ENCODE results near the gene PMCH. TPM values are rescaled to one million over a fixed set of nuclear protein-coding genes. Genes with fewer than 3 reads are reported as not detected.

The PMCH gene
- total RNA-seq, 1 donor from 2014 or later: not detected

DNA sequence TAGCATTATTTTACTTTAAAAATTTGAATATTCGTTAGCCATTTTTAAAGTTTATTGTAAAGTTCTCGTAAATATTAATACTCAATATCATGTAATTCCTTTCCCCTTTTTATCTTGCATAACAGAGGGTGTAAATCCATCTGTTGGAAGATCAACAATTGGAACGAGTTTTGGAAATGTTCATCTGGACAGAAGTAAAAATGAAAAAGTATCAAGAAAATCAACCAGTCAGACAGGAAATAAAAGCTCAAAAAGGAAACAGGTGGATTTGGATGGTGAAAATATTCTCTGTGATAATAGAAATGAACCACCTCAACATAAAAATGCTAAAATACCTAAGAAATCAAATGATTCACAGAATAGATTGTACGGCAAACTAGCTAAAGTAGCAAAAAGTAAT lies 1.8 kb downstream of the PMCH start:
- no peak overlapping the region for H3K4me3 ChIP-seq
- intact Hi-C loops (cut with DNase I): no loop called here
- no peaks in the 10 kb centered on the region for H3K4me1 ChIP-seq
- H3K36me3 ChIP-seq: no peaks in the 10 kb centered on the region
- H3K27me3 ChIP-seq (ENCODE audit: low read depth): no peaks in the 10 kb centered on the region
- TF ChIP-seq CTCF (IDR thresholded peaks at IDR 0.05): no peak
- H3K9me3 ChIP-seq: no peaks in the 10 kb centered on the region
- no peak overlapping the region for H3K27ac ChIP-seq
- DNase-seq (no peak), ATAC-seq (no peak)

DNA sequence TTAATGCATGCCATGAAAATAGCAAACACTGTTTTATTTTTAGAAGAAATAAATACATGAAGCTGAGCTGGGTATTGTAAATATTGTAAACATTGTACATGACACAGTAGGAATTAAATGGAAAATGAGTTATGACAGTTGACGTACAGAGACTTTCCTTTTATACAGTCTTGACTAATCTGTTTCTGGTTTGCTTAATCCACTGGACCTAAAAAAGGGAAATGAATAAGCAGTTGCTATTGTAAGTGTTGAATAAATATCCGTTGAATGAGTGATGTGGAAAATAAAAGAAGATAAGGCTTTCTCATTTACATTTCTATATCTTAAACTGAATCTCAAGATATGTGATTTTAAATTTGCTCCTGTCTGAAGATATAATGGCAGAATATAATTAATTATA lies 15.0 kb downstream of the PMCH start:
- ATAC-seq (no peak), DNase-seq (no peak)
- Histone ChIP-seq H3K4me1 (no peaks in the 10 kb centered on the region), H3K27me3 (ENCODE audit: low read depth) (no peaks in the 10 kb centered on the region), H3K36me3 (no peaks in the 10 kb centered on the region), H3K4me3 (no peak overlapping the region), H3K27ac (no peak overlapping the region), H3K9me3 (no peaks in the 10 kb centered on the region)
- TF ChIP-seq CTCF (IDR thresholded peaks at IDR 0.05): no peak
- intact Hi-C loops (cut with DNase I): no loop called here

- H3K36me3 ChIP-seq: no peaks in the 10 kb centered on the region
- intact Hi-C loops (cut with DNase I): no loop called here
- H3K27ac ChIP-seq: no peak overlapping the region
- H3K4me1 ChIP-seq: no peaks in the 10 kb centered on the region
- no peak for TF ChIP-seq CTCF (IDR thresholded peaks at IDR 0.05)
- ATAC-seq (no peak), DNase-seq (no peak)
- no peaks in the 10 kb centered on the region for H3K9me3 ChIP-seq
- H3K27me3 ChIP-seq (ENCODE audit: low read depth): no peaks in the 10 kb centered on the region
- H3K4me3 ChIP-seq: no peak overlapping the region
These were observed 22.9 kb downstream of the PMCH start for GRCh38 chr12:102174761-102175160.

- DNase-seq (no peak), ATAC-seq (no peak)
- no peak for TF ChIP-seq CTCF (IDR thresholded peaks at IDR 0.05)
- Histone ChIP-seq H3K27me3 (ENCODE audit: low read depth) (no peaks in the 10 kb centered on the region), H3K9me3 (no peaks in the 10 kb centered on the region), H3K27ac (no peak overlapping the region), H3K4me1 (no peaks in the 10 kb centered on the region), H3K36me3 (no peaks in the 10 kb centered on the region), H3K4me3 (no peak overlapping the region)
- intact Hi-C loops (cut with DNase I): no loop called here
These were observed 23.5 kb downstream of the PMCH start for GRCh38 chr12:102174117-102174516.

DNA sequence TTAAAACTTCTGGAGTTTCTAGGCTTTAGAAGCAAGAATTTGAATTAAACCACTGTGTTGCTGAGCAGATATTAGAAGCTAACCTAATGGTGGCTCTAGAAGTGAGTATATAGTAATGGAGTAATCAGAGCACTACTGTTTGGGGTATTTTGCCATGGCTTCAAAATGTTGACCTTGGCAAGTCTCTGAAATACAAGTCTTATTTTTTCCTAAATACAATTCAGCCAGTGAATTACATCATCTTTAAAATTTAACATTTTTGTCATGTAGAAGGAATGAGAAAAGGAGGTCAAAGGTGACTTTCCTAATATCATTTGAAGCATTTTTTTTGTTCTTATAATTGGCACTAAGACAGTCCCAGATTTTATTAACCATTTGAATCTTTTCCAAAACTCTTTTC lies 25.2 kb downstream of the PMCH start:
- no peaks in the 10 kb centered on the region for H3K9me3 ChIP-seq
- intact Hi-C loops (cut with DNase I): no loop called here
- H3K36me3 ChIP-seq: no peaks in the 10 kb centered on the region
- no peaks in the 10 kb centered on the region for H3K27me3 ChIP-seq (ENCODE audit: low read depth)
- no peak for DNase-seq
- no peak for TF ChIP-seq CTCF (IDR thresholded peaks at IDR 0.05)
- no peak overlapping the region for H3K27ac ChIP-seq
- H3K4me1 ChIP-seq: no peaks in the 10 kb centered on the region
- no peak overlapping the region for H3K4me3 ChIP-seq
- ATAC-seq: no peak

DNA sequence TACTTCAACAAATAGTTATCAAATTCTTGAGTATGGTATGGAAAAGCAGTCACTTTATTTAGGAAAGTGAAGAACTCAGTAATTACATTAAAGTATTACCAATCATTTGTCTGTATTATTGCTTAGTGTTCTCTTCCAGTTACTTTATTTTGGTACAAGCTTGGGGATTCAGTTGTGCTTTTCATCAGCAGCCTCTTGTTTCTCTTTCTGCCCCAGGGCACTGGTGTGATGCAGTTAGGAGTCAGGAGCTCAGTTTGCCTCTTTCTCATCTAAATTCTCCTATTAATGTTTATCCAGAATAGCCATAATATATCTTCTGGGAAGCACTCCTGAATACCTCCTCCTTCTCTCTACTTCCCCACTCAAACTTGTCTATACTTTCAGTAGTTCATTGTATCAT lies 25.7 kb downstream of the PMCH start:
- no peak for TF ChIP-seq CTCF (IDR thresholded peaks at IDR 0.05)
- H3K9me3 ChIP-seq: no peaks in the 10 kb centered on the region
- H3K4me1 ChIP-seq: no peaks in the 10 kb centered on the region
- DNase-seq: no peak
- no peak overlapping the region for H3K4me3 ChIP-seq
- no peaks in the 10 kb centered on the region for H3K27me3 ChIP-seq (ENCODE audit: low read depth)
- no peak overlapping the region for H3K27ac ChIP-seq
- no peaks in the 10 kb centered on the region for H3K36me3 ChIP-seq
- no peak for ATAC-seq
- intact Hi-C loops (cut with DNase I): no loop called here
